ENCODE data around the gene MTHFD1L. TPM values are rescaled to one million over a fixed set of nuclear protein-coding genes. Genes with fewer than 3 reads are reported as not detected.

The MTHFD1L gene
- total RNA-seq, 3 donors from 2014 or later (not counting 1 experiment from before 2014, with no cell fraction given) = 3.8 to 4.5 (median 4.3) TPM

DNA sequence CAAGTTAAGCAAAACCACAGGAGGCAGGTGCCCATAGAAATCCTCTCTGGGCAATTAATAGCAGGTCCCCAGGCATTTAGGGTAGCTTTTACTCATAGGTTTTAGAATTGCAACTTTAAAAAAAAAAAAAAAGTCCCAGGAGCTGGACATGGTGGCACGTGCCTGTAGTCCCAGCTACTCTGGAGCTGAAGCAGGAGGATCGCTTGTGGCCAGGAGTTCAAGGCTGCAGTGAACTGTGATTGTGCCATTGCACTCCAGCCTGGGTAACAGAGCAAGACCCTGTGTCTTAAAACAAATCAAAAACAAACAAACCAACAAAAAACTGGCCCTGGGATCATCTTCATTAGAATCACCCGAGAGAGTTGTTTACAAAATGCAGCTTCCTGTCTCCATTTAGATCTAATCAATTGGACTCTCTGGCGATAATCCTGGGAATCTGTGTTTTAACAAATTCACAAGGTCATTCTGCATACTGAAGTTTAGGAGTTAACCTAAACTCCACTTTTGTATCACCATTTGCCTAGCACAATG, 242.5 kb downstream of the MTHFD1L start:
- ATAC-seq (no peak), DNase-seq (no peak)
- no peak overlapping the region for H3K4me3 Mint-ChIP-seq
- no peaks in the 10 kb centered on the region for H3K27me3 ChIP-seq (ENCODE audit: control insufficient read depth, insufficient read depth, low read length)
- no peaks in the 10 kb centered on the region for H3K9me3 ChIP-seq (ENCODE audit: control insufficient read depth, insufficient read depth, low read length)
- no peak overlapping the region for H3K27ac Mint-ChIP-seq
- WGBS (ENCODE audit: insufficient coverage) = 77% methylated on average over 4 of the region's 4 CpGs
- H3K9me3 Mint-ChIP-seq = no peaks in the 10 kb centered on the region
- H3K27ac ChIP-seq (ENCODE audit: low read length) = no peak overlapping the region
- no peaks in the 10 kb centered on the region for H3K4me1 Mint-ChIP-seq
- H3K4me3 ChIP-seq (ENCODE audit: low read length) = no peak overlapping the region
- H3K27me3 Mint-ChIP-seq (ENCODE audit: low read depth in 2 of 2) = peaks cover under 1 to 3% of the 10 kb centered on the region in 2 donors
- no peaks in the 10 kb centered on the region for H3K36me3 ChIP-seq (ENCODE audit: control insufficient read depth, insufficient read depth, low read length)
- H3K36me3 Mint-ChIP-seq = no peaks in the 10 kb centered on the region
- TF ChIP-seq, protein P1, sequence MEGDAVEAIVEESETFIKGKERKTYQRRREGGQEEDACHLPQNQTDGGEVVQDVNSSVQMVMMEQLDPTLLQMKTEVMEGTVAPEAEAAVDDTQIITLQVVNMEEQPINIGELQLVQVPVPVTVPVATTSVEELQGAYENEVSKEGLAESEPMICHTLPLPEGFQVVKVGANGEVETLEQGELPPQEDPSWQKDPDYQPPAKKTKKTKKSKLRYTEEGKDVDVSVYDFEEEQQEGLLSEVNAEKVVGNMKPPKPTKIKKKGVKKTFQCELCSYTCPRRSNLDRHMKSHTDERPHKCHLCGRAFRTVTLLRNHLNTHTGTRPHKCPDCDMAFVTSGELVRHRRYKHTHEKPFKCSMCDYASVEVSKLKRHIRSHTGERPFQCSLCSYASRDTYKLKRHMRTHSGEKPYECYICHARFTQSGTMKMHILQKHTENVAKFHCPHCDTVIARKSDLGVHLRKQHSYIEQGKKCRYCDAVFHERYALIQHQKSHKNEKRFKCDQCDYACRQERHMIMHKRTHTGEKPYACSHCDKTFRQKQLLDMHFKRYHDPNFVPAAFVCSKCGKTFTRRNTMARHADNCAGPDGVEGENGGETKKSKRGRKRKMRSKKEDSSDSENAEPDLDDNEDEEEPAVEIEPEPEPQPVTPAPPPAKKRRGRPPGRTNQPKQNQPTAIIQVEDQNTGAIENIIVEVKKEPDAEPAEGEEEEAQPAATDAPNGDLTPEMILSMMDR (IDR thresholded peaks at IDR 0.05) = no peak
- intact Hi-C loops (cut with micrococcal nuclease) = no loop called here
- no peaks in the 10 kb centered on the region for H3K4me1 ChIP-seq (ENCODE audit: control insufficient read depth, insufficient read depth, low read length)

DNA sequence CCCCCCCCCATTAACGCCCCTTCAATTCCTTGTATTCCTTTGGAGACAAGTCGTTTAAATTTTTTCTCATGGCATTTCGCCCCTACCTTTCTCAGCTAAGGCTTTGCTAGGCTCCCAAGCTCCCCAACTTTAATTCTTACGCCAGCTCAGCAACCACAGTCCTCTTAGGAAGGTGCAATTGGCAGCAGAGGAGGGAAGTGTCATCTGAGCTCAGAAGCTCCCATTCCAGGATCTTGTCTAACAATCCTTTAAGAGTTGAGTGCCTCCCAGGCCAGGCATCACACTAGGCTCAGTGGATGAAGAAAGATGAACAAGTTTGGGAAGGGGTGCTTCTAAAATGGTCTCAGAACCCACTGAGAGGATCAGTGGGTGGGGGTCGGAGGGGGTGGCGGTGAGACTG, 243.0 kb downstream of the MTHFD1L start:
- TF ChIP-seq, protein P1 (IDR thresholded peaks at IDR 0.05) = no peak
- no peaks in the 10 kb centered on the region for H3K4me1 Mint-ChIP-seq
- no peak overlapping the region for H3K4me3 Mint-ChIP-seq
- Histone ChIP-seq H3K4me1 (ENCODE audit: control insufficient read depth, insufficient read depth, low read length) (no peaks in the 10 kb centered on the region), H3K36me3 (ENCODE audit: control insufficient read depth, insufficient read depth, low read length) (no peaks in the 10 kb centered on the region), H3K4me3 (ENCODE audit: low read length) (no peak overlapping the region), H3K9me3 (ENCODE audit: control insufficient read depth, insufficient read depth, low read length) (no peaks in the 10 kb centered on the region), H3K27ac (ENCODE audit: low read length) (no peak overlapping the region), H3K27me3 (ENCODE audit: control insufficient read depth, insufficient read depth, low read length) (no peaks in the 10 kb centered on the region)
- peaks cover 3 to 6% of the 10 kb centered on the region in 2 donors for H3K27me3 Mint-ChIP-seq (ENCODE audit: low read depth in 2 of 2)
- 84% methylated on average over 6 of the region's 6 CpGs for WGBS (ENCODE audit: insufficient coverage)
- no peaks in the 10 kb centered on the region for H3K9me3 Mint-ChIP-seq
- H3K36me3 Mint-ChIP-seq = no peaks in the 10 kb centered on the region
- intact Hi-C loops (cut with micrococcal nuclease) = no loop called here
- no peak overlapping the region for H3K27ac Mint-ChIP-seq
- ATAC-seq (no peak), DNase-seq (no peak)

DNA sequence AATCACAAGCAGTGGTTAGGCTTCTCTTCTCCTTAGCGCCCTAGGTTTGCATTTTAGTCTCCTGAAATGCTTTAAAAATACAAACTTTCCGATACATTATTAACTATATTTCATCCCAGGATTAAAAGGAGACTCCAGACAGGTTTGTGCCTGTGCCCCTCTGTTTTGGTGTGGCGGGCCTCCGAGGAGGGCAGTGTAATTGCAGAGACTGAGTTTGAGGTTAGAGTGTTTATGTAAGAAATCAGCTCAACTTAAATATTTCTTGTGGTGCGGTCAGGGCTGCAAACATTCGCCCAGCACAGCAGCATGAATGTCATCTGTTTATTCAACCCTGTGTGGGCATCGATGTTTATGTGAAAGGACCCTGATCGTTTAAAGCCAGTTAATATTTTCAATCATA, 243.9 kb downstream of the MTHFD1L start:
- no peak for ATAC-seq
- Mint-ChIP-seq H3K9me3 (no peaks in the 10 kb centered on the region), H3K27ac (no peak overlapping the region), H3K36me3 (no peaks in the 10 kb centered on the region), H3K27me3 (ENCODE audit: low read depth in 2 of 2) (peaks cover 3 to 6% of the 10 kb centered on the region in 2 donors), H3K4me3 (no peak overlapping the region), H3K4me1 (no peaks in the 10 kb centered on the region)
- intact Hi-C loops (cut with micrococcal nuclease) = no loop called here
- H3K27ac ChIP-seq (ENCODE audit: low read length) = no peak overlapping the region
- TF ChIP-seq, protein P1 (IDR thresholded peaks at IDR 0.05) = no peak
- H3K4me3 ChIP-seq (ENCODE audit: low read length) = no peak overlapping the region
- 93% methylated on average over 7 of the region's 8 CpGs for WGBS (ENCODE audit: insufficient coverage)
- no peaks in the 10 kb centered on the region for H3K27me3 ChIP-seq (ENCODE audit: control insufficient read depth, insufficient read depth, low read length)
- no peaks in the 10 kb centered on the region for H3K9me3 ChIP-seq (ENCODE audit: control insufficient read depth, insufficient read depth, low read length)
- no peak for DNase-seq
- no peaks in the 10 kb centered on the region for H3K4me1 ChIP-seq (ENCODE audit: control insufficient read depth, insufficient read depth, low read length)
- H3K36me3 ChIP-seq (ENCODE audit: control insufficient read depth, insufficient read depth, low read length) = no peaks in the 10 kb centered on the region
